Measurements from ENCODE around the gene OR9A4.

DNA sequence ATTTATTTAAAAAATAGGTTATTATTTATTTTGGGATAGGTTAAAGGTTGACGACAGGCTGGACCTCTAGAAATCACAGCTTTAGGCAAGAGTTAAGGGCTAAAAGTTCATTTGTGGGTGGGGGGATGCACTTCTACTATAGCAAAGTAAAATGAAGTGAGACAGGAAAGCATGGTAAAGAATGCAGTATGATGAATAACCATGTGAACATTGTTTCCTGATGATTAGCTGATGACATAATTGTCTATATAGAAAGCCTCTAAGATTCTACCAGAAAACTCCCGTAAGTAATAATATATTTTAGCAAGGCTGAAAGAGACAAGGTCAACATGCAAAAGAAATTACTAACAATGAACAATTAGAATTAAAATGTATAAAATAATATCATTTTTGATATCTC lies 49.2 kb upstream of the OR9A4 start:
- TF ChIP-seq EZH2 (IDR thresholded peaks at IDR 0.05; ENCODE audit: borderline replicate concordance, control insufficient read depth, low read depth, low read length), result no peak
- TF ChIP-seq CEBPB (IDR thresholded peaks at IDR 0.05; ENCODE audit: borderline replicate concordance in 1 of 2, low read depth in 2 of 2, low read length in 2 of 2), result no peak
- TF ChIP-seq, protein P1, sequence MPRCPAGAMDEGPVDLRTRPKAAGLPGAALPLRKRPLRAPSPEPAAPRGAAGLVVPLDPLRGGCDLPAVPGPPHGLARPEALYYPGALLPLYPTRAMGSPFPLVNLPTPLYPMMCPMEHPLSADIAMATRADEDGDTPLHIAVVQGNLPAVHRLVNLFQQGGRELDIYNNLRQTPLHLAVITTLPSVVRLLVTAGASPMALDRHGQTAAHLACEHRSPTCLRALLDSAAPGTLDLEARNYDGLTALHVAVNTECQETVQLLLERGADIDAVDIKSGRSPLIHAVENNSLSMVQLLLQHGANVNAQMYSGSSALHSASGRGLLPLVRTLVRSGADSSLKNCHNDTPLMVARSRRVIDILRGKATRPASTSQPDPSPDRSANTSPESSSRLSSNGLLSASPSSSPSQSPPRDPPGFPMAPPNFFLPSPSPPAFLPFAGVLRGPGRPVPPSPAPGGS (IDR thresholded peaks at IDR 0.05; ENCODE audit: borderline replicate concordance, insufficient read depth, low read depth, low read length, poor library complexity, severe bottlenecking), result no peak
- no peak for TF ChIP-seq POLR2AphosphoS5 (IDR thresholded peaks at IDR 0.05; ENCODE audit: low read length)
- TF ChIP-seq POLR2A (IDR thresholded peaks at IDR 0.05; ENCODE audit: low read depth, low read length), result no peak
- TF ChIP-seq, protein P2, sequence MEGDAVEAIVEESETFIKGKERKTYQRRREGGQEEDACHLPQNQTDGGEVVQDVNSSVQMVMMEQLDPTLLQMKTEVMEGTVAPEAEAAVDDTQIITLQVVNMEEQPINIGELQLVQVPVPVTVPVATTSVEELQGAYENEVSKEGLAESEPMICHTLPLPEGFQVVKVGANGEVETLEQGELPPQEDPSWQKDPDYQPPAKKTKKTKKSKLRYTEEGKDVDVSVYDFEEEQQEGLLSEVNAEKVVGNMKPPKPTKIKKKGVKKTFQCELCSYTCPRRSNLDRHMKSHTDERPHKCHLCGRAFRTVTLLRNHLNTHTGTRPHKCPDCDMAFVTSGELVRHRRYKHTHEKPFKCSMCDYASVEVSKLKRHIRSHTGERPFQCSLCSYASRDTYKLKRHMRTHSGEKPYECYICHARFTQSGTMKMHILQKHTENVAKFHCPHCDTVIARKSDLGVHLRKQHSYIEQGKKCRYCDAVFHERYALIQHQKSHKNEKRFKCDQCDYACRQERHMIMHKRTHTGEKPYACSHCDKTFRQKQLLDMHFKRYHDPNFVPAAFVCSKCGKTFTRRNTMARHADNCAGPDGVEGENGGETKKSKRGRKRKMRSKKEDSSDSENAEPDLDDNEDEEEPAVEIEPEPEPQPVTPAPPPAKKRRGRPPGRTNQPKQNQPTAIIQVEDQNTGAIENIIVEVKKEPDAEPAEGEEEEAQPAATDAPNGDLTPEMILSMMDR (IDR thresholded peaks at IDR 0.05 in 2 of 3, conservative IDR thresholded peaks at IDR 0.05 in 1 of 3; ENCODE audit: control insufficient read depth in 2 of 3, extremely low read depth in 1 of 3, insufficient read depth in 1 of 3, low read depth in 3 of 3, low read length in 3 of 3), result no peak
- TF ChIP-seq GABPA (IDR thresholded peaks at IDR 0.05; ENCODE audit: low read depth), result no peak
- no peak for TF ChIP-seq SREBF2 (IDR thresholded peaks at IDR 0.05; ENCODE audit: low read length)
- no peak for TF ChIP-seq FOXM1 (IDR thresholded peaks at IDR 0.05; ENCODE audit: low read depth, low read length)
- TF ChIP-seq SMAD5 (IDR thresholded peaks at IDR 0.05; ENCODE audit: low read depth), result no peak
- TF ChIP-seq, protein P3, sequence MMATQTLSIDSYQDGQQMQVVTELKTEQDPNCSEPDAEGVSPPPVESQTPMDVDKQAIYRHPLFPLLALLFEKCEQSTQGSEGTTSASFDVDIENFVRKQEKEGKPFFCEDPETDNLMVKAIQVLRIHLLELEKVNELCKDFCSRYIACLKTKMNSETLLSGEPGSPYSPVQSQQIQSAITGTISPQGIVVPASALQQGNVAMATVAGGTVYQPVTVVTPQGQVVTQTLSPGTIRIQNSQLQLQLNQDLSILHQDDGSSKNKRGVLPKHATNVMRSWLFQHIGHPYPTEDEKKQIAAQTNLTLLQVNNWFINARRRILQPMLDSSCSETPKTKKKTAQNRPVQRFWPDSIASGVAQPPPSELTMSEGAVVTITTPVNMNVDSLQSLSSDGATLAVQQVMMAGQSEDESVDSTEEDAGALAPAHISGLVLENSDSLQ (IDR thresholded peaks at IDR 0.05), result no peak

Data from GM12878 (cell line).